ENCODE data around the gene DCLK1. TPM values are rescaled to one million over a fixed set of nuclear protein-coding genes. Genes with fewer than 3 reads are reported as not detected.

DCLK1 gene
- total and polyA plus RNA-seq, 10 of the 15 experiments (the other 5 are each of a cell fraction or from before 2014, with no cell fraction given), result not detected

DNA sequence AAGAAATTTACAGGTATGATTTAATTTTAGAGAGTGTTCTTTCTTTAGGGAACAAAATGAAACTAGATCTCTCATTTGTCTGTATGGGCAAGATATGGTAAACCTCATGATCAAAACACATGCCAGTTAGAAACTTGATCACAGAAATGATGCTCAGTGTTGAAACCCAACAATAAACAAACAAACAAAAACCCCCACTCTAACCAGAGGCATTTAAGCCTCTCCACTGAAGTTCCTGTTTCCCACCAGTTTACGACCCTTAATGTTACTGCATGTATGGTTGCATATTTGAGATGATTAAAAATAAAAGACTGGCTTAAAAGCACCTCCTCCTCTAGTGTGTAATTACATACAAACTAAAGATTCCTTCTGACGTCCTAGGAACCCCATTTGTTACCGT is 361.4 kb downstream of the DCLK1 start:
- DNase-seq (ENCODE audit: low read depth, low spot score) (no peak), FAIRE-seq (no peak), ATAC-seq (no peak)
- Histone ChIP-seq H4K20me1 (ENCODE audit: control insufficient read depth, insufficient read depth) (no peaks in the 10 kb centered on the region; the same call in 1 of the 2 replicates), H3K36me3 (ENCODE audit: control insufficient read depth in 2 of 2, insufficient read depth in 2 of 2, low read length in 1 of 2) (no peaks in the 10 kb centered on the region), H3K27me3 (replicated peaks in 1 of 2; ENCODE audit: control insufficient read depth in 2 of 2, insufficient read depth in 2 of 2, low read length in 1 of 2) (no peaks in the 10 kb centered on the region), H3K4me2 (ENCODE audit: control insufficient read depth, insufficient read depth) (no peak overlapping the region), H3K4me1 (ENCODE audit: control insufficient read depth, insufficient read depth, low read length) (no peaks in the 10 kb centered on the region), H3K9me3 (replicated peaks; ENCODE audit: control insufficient read depth, insufficient read depth, low read length) (no peaks in the 10 kb centered on the region), H3K4me3 (no peak overlapping the region), H2AFZ (ENCODE audit: control insufficient read depth, low read depth, low read length) (no peak overlapping the region), H3K27ac (ENCODE audit: control insufficient read depth, insufficient read depth) (no peak overlapping the region), H3K9ac (ENCODE audit: control insufficient read depth, insufficient read depth, low read length) (no peak overlapping the region), H3K79me2 (ENCODE audit: control insufficient read depth, insufficient read depth, low read length) (no peaks in the 10 kb centered on the region)
- SMC1A ChIA-PET (ENCODE audit: uncharacterized antibody, unreplicated experiment), result no interaction called here
- CTCF ChIA-PET, result no interaction called here
- intact Hi-C loops (cut with micrococcal nuclease; ENCODE audit: unreplicated experiment) (no loop called here), in situ Hi-C loops (cut with MboI) (no loop called here)
- RAD21 ChIA-PET (ENCODE audit: unreplicated experiment), result no interaction called here
- TF ChIP-seq EP300 (IDR thresholded peaks at IDR 0.05; ENCODE audit: borderline replicate concordance in 1 of 2, control insufficient read depth in 1 of 2, low read depth in 2 of 2, low read length in 2 of 2), result no peak
- TF ChIP-seq CEBPB (IDR thresholded peaks at IDR 0.05; ENCODE audit: borderline replicate concordance in 1 of 2, low read depth in 2 of 2, low read length in 2 of 2), result no peak
- TF ChIP-seq GATAD2B (conservative IDR thresholded peaks at IDR 0.05; ENCODE audit: low read depth), result no peak
- POLR2A ChIA-PET, result no interaction called here
- BruUV-seq (replicated peaks), result no TSS peak
- 14% methylated on average over 3 of the region's 3 CpGs for WGBS (ENCODE audit: insufficient coverage, insufficient replicate concordance, low lambda C conversion rate, missing lambda C conversion rate)

DNA sequence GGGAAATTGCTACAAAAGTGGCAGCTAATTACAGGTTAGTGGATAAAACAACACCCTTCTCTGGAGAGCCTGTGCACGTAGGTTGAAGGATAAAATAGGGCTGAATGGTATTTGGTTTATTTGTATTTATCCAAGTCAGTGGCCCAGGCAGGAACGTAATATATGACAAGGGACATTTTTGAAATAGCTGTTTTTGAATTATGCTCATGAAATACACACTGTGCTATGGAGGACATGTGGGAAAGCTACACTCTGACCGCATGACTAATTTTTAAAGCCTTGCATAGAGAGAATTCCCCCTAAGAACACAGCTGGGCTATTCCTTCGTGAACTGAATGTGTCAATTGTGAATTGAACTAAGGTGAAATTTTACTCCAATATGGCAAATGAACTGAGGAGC is 362.6 kb downstream of the DCLK1 start:
- Histone ChIP-seq H3K36me3 (ENCODE audit: control insufficient read depth in 2 of 2, insufficient read depth in 2 of 2, low read length in 1 of 2) (no peaks in the 10 kb centered on the region), H3K4me2 (ENCODE audit: control insufficient read depth, insufficient read depth) (no peak overlapping the region), H3K27ac (ENCODE audit: control insufficient read depth, insufficient read depth) (no peak overlapping the region), H2AFZ (ENCODE audit: control insufficient read depth, low read depth, low read length) (no peak overlapping the region), H3K79me2 (ENCODE audit: control insufficient read depth, insufficient read depth, low read length) (no peaks in the 10 kb centered on the region), H3K27me3 (replicated peaks in 1 of 2; ENCODE audit: control insufficient read depth in 2 of 2, insufficient read depth in 2 of 2, low read length in 1 of 2) (no peaks in the 10 kb centered on the region), H3K9ac (ENCODE audit: control insufficient read depth, insufficient read depth, low read length) (no peak overlapping the region), H3K4me1 (ENCODE audit: control insufficient read depth, insufficient read depth, low read length) (no peaks in the 10 kb centered on the region), H3K4me3 (no peak overlapping the region), H3K9me3 (replicated peaks; ENCODE audit: control insufficient read depth, insufficient read depth, low read length) (no peaks in the 10 kb centered on the region), H4K20me1 (ENCODE audit: control insufficient read depth, insufficient read depth) (no peaks in the 10 kb centered on the region)
- ChIA-PET SMC1A (ENCODE audit: uncharacterized antibody, unreplicated experiment) (interaction anchor here (1.0 to 1.1 kb wide), 2 partner anchors 21 to 45 kb away, joined by 3 read pairs; no protein-coding TSS in a partner anchor), CTCF (interaction anchor here (0.7 to 1.8 kb wide), 4 partner anchors 20 to 50 kb away, joined by 3 to 9 read pairs (median 4); no protein-coding TSS in a partner anchor), POLR2A (no interaction called here), RAD21 (ENCODE audit: unreplicated experiment) (interaction anchor here (0.6 to 1.0 kb wide), 2 partner anchors 35 to 162 kb away, joined by 3 to 4 read pairs; no protein-coding TSS in a partner anchor)
- TF ChIP-seq, protein P1, sequence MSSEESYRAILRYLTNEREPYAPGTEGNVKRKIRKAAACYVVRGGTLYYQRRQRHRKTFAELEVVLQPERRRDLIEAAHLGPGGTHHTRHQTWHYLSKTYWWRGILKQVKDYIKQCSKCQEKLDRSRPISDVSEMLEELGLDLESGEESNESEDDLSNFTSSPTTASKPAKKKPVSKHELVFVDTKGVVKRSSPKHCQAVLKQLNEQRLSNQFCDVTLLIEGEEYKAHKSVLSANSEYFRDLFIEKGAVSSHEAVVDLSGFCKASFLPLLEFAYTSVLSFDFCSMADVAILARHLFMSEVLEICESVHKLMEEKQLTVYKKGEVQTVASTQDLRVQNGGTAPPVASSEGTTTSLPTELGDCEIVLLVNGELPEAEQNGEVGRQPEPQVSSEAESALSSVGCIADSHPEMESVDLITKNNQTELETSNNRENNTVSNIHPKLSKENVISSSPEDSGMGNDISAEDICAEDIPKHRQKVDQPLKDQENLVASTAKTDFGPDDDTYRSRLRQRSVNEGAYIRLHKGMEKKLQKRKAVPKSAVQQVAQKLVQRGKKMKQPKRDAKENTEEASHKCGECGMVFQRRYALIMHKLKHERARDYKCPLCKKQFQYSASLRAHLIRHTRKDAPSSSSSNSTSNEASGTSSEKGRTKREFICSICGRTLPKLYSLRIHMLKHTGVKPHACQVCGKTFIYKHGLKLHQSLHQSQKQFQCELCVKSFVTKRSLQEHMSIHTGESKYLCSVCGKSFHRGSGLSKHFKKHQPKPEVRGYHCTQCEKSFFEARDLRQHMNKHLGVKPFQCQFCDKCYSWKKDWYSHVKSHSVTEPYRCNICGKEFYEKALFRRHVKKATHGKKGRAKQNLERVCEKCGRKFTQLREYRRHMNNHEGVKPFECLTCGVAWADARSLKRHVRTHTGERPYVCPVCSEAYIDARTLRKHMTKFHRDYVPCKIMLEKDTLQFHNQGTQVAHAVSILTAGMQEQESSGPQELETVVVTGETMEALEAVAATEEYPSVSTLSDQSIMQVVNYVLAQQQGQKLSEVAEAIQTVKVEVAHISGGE (CRISPR knock-in tag; IDR thresholded peaks at IDR 0.05), result no peak
- TF ChIP-seq ETV6 (conservative IDR thresholded peaks at IDR 0.05 in 1 of 2, IDR thresholded peaks at IDR 0.05 in 1 of 2; ENCODE audit: borderline replicate concordance in 1 of 2, low read depth in 1 of 2) (no peak), HCFC1 (IDR thresholded peaks at IDR 0.05; ENCODE audit: low read length) (no peak), BRCA1 (IDR thresholded peaks at IDR 0.05; ENCODE audit: low read depth, low read length) (no peak), ZNF622 (IDR thresholded peaks at IDR 0.05) (no peak)
- DNase-seq (ENCODE audit: low read depth, low spot score) (no peak), FAIRE-seq (no peak), ATAC-seq (no peak; the same call in 2 of the 3 replicates)
- 11% methylated on average over 4 of the region's 4 CpGs for WGBS (ENCODE audit: insufficient coverage, insufficient replicate concordance, low lambda C conversion rate, missing lambda C conversion rate)
- intact Hi-C loops (cut with micrococcal nuclease; ENCODE audit: unreplicated experiment), result no loop called here
- no TSS peak for BruUV-seq (replicated peaks)
- in situ Hi-C loops (cut with MboI), result no loop called here
